ENCODE measurements around the gene LZTS3. TPM values are rescaled to one million over a fixed set of nuclear protein-coding genes. Genes with fewer than 3 reads are reported as not detected.

Gene LZTS3
- total and polyA plus RNA-seq, 2 of the 13 experiments (the other 11 are each of a cell fraction or from before 2014, with no cell fraction given), result 10.1 to 31.3 TPM

DNA sequence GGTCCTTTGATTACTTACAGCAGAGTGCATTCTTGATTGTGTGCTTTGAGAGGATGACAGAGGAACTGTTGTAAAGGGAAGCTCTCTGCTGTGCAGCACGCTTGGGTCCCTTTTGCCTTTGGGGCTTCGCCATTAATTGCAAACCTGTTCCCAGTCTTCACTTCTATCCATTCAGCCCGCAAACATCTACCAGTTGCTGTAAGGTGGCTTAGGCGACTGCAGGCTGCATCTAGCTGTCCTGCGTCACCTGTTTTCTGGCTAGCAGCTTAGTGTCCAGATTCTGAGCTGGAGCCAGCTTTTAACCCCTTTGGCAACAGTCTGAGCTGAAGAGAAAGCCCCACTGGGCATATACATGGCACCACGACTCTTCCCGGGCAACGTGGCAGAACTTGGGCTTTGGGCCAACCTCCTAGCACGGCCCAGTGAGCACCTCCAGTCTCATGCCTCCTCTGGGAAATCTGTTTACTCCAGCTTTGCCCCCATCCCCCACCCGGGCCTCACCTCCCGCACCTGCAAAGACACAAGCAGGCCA is 11.2 kb downstream of the LZTS3 start (continued):
- TF ChIP-seq, protein P1, sequence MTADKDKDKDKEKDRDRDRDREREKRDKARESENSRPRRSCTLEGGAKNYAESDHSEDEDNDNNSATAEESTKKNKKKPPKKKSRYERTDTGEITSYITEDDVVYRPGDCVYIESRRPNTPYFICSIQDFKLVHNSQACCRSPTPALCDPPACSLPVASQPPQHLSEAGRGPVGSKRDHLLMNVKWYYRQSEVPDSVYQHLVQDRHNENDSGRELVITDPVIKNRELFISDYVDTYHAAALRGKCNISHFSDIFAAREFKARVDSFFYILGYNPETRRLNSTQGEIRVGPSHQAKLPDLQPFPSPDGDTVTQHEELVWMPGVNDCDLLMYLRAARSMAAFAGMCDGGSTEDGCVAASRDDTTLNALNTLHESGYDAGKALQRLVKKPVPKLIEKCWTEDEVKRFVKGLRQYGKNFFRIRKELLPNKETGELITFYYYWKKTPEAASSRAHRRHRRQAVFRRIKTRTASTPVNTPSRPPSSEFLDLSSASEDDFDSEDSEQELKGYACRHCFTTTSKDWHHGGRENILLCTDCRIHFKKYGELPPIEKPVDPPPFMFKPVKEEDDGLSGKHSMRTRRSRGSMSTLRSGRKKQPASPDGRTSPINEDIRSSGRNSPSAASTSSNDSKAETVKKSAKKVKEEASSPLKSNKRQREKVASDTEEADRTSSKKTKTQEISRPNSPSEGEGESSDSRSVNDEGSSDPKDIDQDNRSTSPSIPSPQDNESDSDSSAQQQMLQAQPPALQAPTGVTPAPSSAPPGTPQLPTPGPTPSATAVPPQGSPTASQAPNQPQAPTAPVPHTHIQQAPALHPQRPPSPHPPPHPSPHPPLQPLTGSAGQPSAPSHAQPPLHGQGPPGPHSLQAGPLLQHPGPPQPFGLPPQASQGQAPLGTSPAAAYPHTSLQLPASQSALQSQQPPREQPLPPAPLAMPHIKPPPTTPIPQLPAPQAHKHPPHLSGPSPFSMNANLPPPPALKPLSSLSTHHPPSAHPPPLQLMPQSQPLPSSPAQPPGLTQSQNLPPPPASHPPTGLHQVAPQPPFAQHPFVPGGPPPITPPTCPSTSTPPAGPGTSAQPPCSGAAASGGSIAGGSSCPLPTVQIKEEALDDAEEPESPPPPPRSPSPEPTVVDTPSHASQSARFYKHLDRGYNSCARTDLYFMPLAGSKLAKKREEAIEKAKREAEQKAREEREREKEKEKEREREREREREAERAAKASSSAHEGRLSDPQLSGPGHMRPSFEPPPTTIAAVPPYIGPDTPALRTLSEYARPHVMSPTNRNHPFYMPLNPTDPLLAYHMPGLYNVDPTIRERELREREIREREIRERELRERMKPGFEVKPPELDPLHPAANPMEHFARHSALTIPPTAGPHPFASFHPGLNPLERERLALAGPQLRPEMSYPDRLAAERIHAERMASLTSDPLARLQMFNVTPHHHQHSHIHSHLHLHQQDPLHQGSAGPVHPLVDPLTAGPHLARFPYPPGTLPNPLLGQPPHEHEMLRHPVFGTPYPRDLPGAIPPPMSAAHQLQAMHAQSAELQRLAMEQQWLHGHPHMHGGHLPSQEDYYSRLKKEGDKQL (CRISPR knock-in tag; IDR thresholded peaks at IDR 0.05; ENCODE audit: low read depth), result no peak
- TF ChIP-seq, protein P2, sequence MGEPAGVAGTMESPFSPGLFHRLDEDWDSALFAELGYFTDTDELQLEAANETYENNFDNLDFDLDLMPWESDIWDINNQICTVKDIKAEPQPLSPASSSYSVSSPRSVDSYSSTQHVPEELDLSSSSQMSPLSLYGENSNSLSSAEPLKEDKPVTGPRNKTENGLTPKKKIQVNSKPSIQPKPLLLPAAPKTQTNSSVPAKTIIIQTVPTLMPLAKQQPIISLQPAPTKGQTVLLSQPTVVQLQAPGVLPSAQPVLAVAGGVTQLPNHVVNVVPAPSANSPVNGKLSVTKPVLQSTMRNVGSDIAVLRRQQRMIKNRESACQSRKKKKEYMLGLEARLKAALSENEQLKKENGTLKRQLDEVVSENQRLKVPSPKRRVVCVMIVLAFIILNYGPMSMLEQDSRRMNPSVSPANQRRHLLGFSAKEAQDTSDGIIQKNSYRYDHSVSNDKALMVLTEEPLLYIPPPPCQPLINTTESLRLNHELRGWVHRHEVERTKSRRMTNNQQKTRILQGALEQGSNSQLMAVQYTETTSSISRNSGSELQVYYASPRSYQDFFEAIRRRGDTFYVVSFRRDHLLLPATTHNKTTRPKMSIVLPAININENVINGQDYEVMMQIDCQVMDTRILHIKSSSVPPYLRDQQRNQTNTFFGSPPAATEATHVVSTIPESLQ (CRISPR knock-in tag; conservative IDR thresholded peaks at IDR 0.05), result no peak
- TF ChIP-seq, protein P3, sequence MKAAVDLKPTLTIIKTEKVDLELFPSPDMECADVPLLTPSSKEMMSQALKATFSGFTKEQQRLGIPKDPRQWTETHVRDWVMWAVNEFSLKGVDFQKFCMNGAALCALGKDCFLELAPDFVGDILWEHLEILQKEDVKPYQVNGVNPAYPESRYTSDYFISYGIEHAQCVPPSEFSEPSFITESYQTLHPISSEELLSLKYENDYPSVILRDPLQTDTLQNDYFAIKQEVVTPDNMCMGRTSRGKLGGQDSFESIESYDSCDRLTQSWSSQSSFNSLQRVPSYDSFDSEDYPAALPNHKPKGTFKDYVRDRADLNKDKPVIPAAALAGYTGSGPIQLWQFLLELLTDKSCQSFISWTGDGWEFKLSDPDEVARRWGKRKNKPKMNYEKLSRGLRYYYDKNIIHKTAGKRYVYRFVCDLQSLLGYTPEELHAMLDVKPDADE (CRISPR knock-in tag; IDR thresholded peaks at IDR 0.05), result no peak
- no peak for TF ChIP-seq ISL2 (CRISPR knock-in tag; IDR thresholded peaks at IDR 0.05)
- TF ChIP-seq MXD1 (CRISPR knock-in tag; IDR thresholded peaks at IDR 0.05), result no peak
- no peak for TF ChIP-seq NPAS2 (CRISPR knock-in tag; IDR thresholded peaks at IDR 0.05; ENCODE audit: borderline replicate concordance)
- TF ChIP-seq GLI4 (CRISPR knock-in tag; IDR thresholded peaks at IDR 0.05; ENCODE audit: borderline replicate concordance), result no peak
- TF ChIP-seq SMAD1 (CRISPR knock-in tag; IDR thresholded peaks at IDR 0.05; ENCODE audit: borderline replicate concordance, low read depth), result no peak
- TF ChIP-seq ZSCAN30 (CRISPR knock-in tag; IDR thresholded peaks at IDR 0.05), result no peak
- no peak for TF ChIP-seq MAF1 (CRISPR knock-in tag; IDR thresholded peaks at IDR 0.05; ENCODE audit: borderline replicate concordance)
- no peak for TF ChIP-seq GATA4 (IDR thresholded peaks at IDR 0.05; ENCODE audit: borderline replicate concordance, low read depth)
- no peak for TF ChIP-seq ZBTB7B (CRISPR knock-in tag; IDR thresholded peaks at IDR 0.05)
- TF ChIP-seq, protein P4, sequence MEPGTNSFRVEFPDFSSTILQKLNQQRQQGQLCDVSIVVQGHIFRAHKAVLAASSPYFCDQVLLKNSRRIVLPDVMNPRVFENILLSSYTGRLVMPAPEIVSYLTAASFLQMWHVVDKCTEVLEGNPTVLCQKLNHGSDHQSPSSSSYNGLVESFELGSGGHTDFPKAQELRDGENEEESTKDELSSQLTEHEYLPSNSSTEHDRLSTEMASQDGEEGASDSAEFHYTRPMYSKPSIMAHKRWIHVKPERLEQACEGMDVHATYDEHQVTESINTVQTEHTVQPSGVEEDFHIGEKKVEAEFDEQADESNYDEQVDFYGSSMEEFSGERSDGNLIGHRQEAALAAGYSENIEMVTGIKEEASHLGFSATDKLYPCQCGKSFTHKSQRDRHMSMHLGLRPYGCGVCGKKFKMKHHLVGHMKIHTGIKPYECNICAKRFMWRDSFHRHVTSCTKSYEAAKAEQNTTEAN (CRISPR knock-in tag; conservative IDR thresholded peaks at IDR 0.05), result no peak
- TF ChIP-seq ZKSCAN5 (CRISPR knock-in tag; IDR thresholded peaks at IDR 0.05), result no peak
- TF ChIP-seq STAG1 (CRISPR knock-in tag; IDR thresholded peaks at IDR 0.05), result no peak
- no peak for TF ChIP-seq E2F5 (CRISPR knock-in tag; conservative IDR thresholded peaks at IDR 0.05)
- TF ChIP-seq ZSCAN21 (CRISPR knock-in tag; IDR thresholded peaks at IDR 0.05; ENCODE audit: borderline replicate concordance), result no peak
